Esophagus muscularis mucosa (tissue), 4 donors: ENCODE measurements around the gene ACAA1. TPM values are rescaled to one million over a fixed set of nuclear protein-coding genes. Genes with fewer than 3 reads are reported as not detected.
"Not testable (repeated sequence)": the region's sequence is repeated elsewhere in the genome, so short reads cannot be mapped to it uniquely, and the experiment has no call there.

ENCODE experiments used
- DNase-seq: peaks from one replicate; pipeline ENCODE4 v3.0.0-alpha.2; 2017; ENCODE audit errors: extremely low spot score
- H3K27ac ChIP-seq, 4 donors: fragments of 200-600 bp; sonication (generic); replicated peaks in 1 of 4; 1 replicate in 3 of 4; 2 replicates in 1 of 4; pipeline ENCODE4 v1.5.1; 2016 to 2019; ENCODE audit warnings: mild to moderate bottlenecking in 1 of 4
- H3K27me3 ChIP-seq, 4 donors: fragments of 200-600 bp; sonication (generic); one replicate each; pipeline versions ENCODE4 v1.5.1 to v1.6.0; 2016 to 2019
- H3K36me3 ChIP-seq, 4 donors: fragments of 200-600 bp; sonication (generic); one replicate each; pipeline ENCODE4 v1.5.1; 2016 to 2019
- H3K4me1 ChIP-seq, 4 donors: fragments of 200-600 bp; sonication (generic); one replicate each; pipeline ENCODE4 v1.5.1; 2016 to 2019
- H3K4me3 ChIP-seq, 4 donors: fragments of 200-600 bp; sonication (generic); 1 replicate in 2 of 4; 2 replicates in 2 of 4; pipeline ENCODE4 v1.5.1; 2016 to 2019; ENCODE audit warnings: mild to moderate bottlenecking in 4 of 4, moderate library complexity in 1 of 4
- H3K9me3 ChIP-seq, 4 donors: fragments of 200-600 bp; sonication (generic); 1 replicate in 3 of 4; 2 replicates in 1 of 4; pipeline ENCODE4 v1.5.1; 2016 to 2019
- CTCF ChIP-seq, 3 experiments: fragments of 200-600 bp in 2 of 3; fragments of 450-650 bp in 1 of 3; sonication (generic) in 2 of 3; IDR thresholded peaks; one replicate each; pipeline ENCODE4 v1.5.1; 2017 to 2019; ENCODE audit warnings: antibody characterized with exemption in 3 of 3, mild to moderate bottlenecking in 2 of 3, moderate library complexity in 1 of 3
- EP300 ChIP-seq: sonication (generic); formaldehyde crosslinking; IDR thresholded peaks from one replicate; pipeline ENCODE4 v1.6.1; 2017; ENCODE audit warnings: antibody characterized with exemption
- POLR2A ChIP-seq: fragments of 450-650 bp; IDR thresholded peaks from one replicate; pipeline ENCODE4 v1.6.1; 2017; ENCODE audit warnings: antibody characterized with exemption, moderate library complexity, mild to moderate bottlenecking, low read depth
- POLR2AphosphoS5 ChIP-seq, 2 donors: sonication (generic); formaldehyde crosslinking; IDR thresholded peaks; one replicate each; pipeline ENCODE4 v1.6.1; 2017; ENCODE audit warnings: antibody characterized with exemption in 2 of 2
- WGBS: methylation state at CpG from one replicate; pipeline ENCODE4 v1.1.5; 2018; 5-methylcytosine and 5-hydroxymethylcytosine counted together
- intact Hi-C: fragments of 100-400 bp; cut with DNase I; formaldehyde crosslinking; loops from one replicate; pipeline ENCODE4 v1.15.1; 2023
- total RNA-seq, 4 donors: library from RNA; depleted of rRNA; stranded (reverse); fragments of >200 nt; gene quantifications; one replicate each; pipeline versions ENCODE4 v1.1.0 to v1.2.1, GENCODE V29; 2016

ACAA1 gene
- total RNA-seq, 4 donors from 2014 or later, result 31.3 to 49.4 (median 39.1) TPM

GRCh38 chr3:38137615-38138348, 855 bp upstream of the ACAA1 start:
- H3K36me3 ChIP-seq, result peaks cover 0 to 50% (median 41%) of the 10 kb centered on the region in 4 donors
- intact Hi-C loops, result loop anchor here (2.0 to 5.0 kb wide), 3 partner anchors 27 to 315 kb away; partner anchors contain the start of genes ACVR2B and OXSR1
- TF ChIP-seq EP300 (no peak), POLR2A (no peak), POLR2AphosphoS5 (IDR thresholded peaks at IDR 0.05) (no peak), CTCF (IDR thresholded peaks at IDR 0.05) (peak in 2 of 3 experiments; percentile 1 to 12)
- peak overlapping the region; percentile 94 to 98 (median 94) for H3K4me3 ChIP-seq
- H3K27me3 ChIP-seq, result no peaks in the 10 kb centered on the region
- no peaks in the 10 kb centered on the region for H3K9me3 ChIP-seq
- no peak for DNase-seq
- 24% methylated on average over 17 of the region's 22 CpGs for WGBS
- H3K27ac ChIP-seq, result peak overlapping the region; percentile 92 to 97 (median 94)
- H3K4me1 ChIP-seq, result peaks cover 29 to 61% (median 46%) of the 10 kb centered on the region in 4 donors

GRCh38 chr3:38136393-38136776, 542 bp downstream of the ACAA1 start:
- intact Hi-C loops, result loop anchor here (5.0 kb wide), 2 partner anchors 111 to 316 kb away; partner anchors contain the start of gene ACVR2B
- H3K4me3 ChIP-seq, result peak overlapping the region; percentile 94 to 98 (median 94)
- H3K36me3 ChIP-seq, result peaks cover 5 to 50% (median 44%) of the 10 kb centered on the region in 4 donors
- H3K27ac ChIP-seq, result peak overlapping the region; percentile 82 to 97 (median 93)
- peaks cover 29 to 65% (median 46%) of the 10 kb centered on the region in 4 donors for H3K4me1 ChIP-seq
- H3K27me3 ChIP-seq, result no peaks in the 10 kb centered on the region
- no peak for DNase-seq
- H3K9me3 ChIP-seq, result no peaks in the 10 kb centered on the region
- WGBS, result 0% methylated on average over 11 of the region's 20 CpGs
- TF ChIP-seq POLR2A, result no peak
- no peak for TF ChIP-seq CTCF (IDR thresholded peaks at IDR 0.05)
- no peak for TF ChIP-seq EP300
- TF ChIP-seq POLR2AphosphoS5 (IDR thresholded peaks at IDR 0.05), result no peak

GRCh38 chr3:38135621-38136277, 1.2 kb downstream of the ACAA1 start:
- H3K27ac ChIP-seq, result peak overlapping the region in 2 of 4 donors; percentile 94 to 97
- H3K4me3 ChIP-seq, result peak overlapping the region; percentile 94 to 98 (median 94)
- H3K27me3 ChIP-seq, H3K9me3 ChIP-seq, DNase-seq: not testable (repeated sequence)
- H3K4me1 ChIP-seq, result peaks cover 32 to 64% (median 45%) of the 10 kb centered on the region in 4 donors
- intact Hi-C loops, result loop anchor here (5.0 kb wide), 2 partner anchors 112 to 317 kb away; partner anchors contain the start of gene ACVR2B
- WGBS, result 70% methylated on average over 10 of the region's 10 CpGs
- peaks cover 11 to 50% (median 44%) of the 10 kb centered on the region in 4 donors for H3K36me3 ChIP-seq

GRCh38 chr3:38134517-38135143, 2.3 kb downstream of the ACAA1 start:
- not testable (repeated sequence) for H3K9me3 ChIP-seq, H3K27me3 ChIP-seq, DNase-seq, H3K27ac ChIP-seq, H3K4me3 ChIP-seq
- Histone ChIP-seq H3K4me1 (peaks cover 33 to 57% (median 37%) of the 10 kb centered on the region in 4 donors), H3K36me3 (peaks cover 12 to 56% (median 54%) of the 10 kb centered on the region in 4 donors)
- intact Hi-C loops, result loop anchor here (5.0 kb wide), 2 partner anchors 113 to 318 kb away; partner anchors contain the start of gene ACVR2B
- 86% methylated on average over 10 of the region's 10 CpGs for WGBS

GRCh38 chr3:38133557-38134405, 3.1 kb downstream of the ACAA1 start:
- TF ChIP-seq CTCF (IDR thresholded peaks at IDR 0.05), result no peak
- TF ChIP-seq POLR2A, result no peak
- TF ChIP-seq EP300, result no peak
- TF ChIP-seq POLR2AphosphoS5 (IDR thresholded peaks at IDR 0.05), result no peak
- Histone ChIP-seq H3K36me3 (peaks cover 19 to 64% (median 62%) of the 10 kb centered on the region in 4 donors), H3K4me1 (peaks cover 26 to 48% (median 32%) of the 10 kb centered on the region in 4 donors), H3K9me3 (no peaks in the 10 kb centered on the region), H3K27ac (no peak overlapping the region), H3K4me3 (no peak overlapping the region), H3K27me3 (no peaks in the 10 kb centered on the region)
- no peak for DNase-seq
- WGBS, result 96% methylated on average over 9 of the region's 10 CpGs
- intact Hi-C loops, result no loop called here
